ENCODE measurements around the gene ENPP4.

- TF ChIP-seq SUZ12 (IDR thresholded peaks at IDR 0.05; ENCODE audit: extremely low read depth, insufficient read depth, insufficient read length) (no peak), YY1 (IDR thresholded peaks at IDR 0.05; ENCODE audit: insufficient read depth, insufficient read length) (no peak)
Measured at GRCh38 chr6:46134216-46134615, 4.4 kb downstream of the ENPP4 start.

All from NT2/D1 (cell line).